GM12872 (cell line): ENCODE measurements around the gene CPNE4.

ENCODE experiments used
- CTCF ChIP-seq: IDR thresholded peaks from 3 replicates; pipeline ENCODE4 v1.5.1; 2011; ENCODE audit warnings: low read depth, mild to moderate bottlenecking, low read length, moderate library complexity; ENCODE audit not compliant: insufficient read depth

CPNE4 gene

GRCh38 chr3:131812433-131812832 lies 222.4 kb downstream of the CPNE4 start:
- no peak for TF ChIP-seq CTCF

- no peak for TF ChIP-seq CTCF
Observed at GRCh38 chr3:131811481-131811880, 223.3 kb downstream of the CPNE4 start.

GRCh38 chr3:131807822-131808221 lies 227.0 kb downstream of the CPNE4 start:
- no peak for TF ChIP-seq CTCF

GRCh38 chr3:131806736-131807135 lies 228.1 kb downstream of the CPNE4 start:
- no peak for TF ChIP-seq CTCF

- TF ChIP-seq CTCF: no peak
Observed at GRCh38 chr3:131804565-131805133, 230.2 kb downstream of the CPNE4 start.

GRCh38 chr3:131803113-131803512 lies 231.7 kb downstream of the CPNE4 start:
- no peak for TF ChIP-seq CTCF

- no peak for TF ChIP-seq CTCF
Observed at GRCh38 chr3:131802029-131802428, 232.8 kb downstream of the CPNE4 start.
